ENCODE measurements around the gene THADA. TPM values are rescaled to one million over a fixed set of nuclear protein-coding genes. Genes with fewer than 3 reads are reported as not detected.
A peak's percentile ranks its signal among the peaks of the same experiment; 100 is the strongest.

The THADA gene
- total RNA-seq, 1 experiment from 2014 or later, result 35.7 TPM

DNA sequence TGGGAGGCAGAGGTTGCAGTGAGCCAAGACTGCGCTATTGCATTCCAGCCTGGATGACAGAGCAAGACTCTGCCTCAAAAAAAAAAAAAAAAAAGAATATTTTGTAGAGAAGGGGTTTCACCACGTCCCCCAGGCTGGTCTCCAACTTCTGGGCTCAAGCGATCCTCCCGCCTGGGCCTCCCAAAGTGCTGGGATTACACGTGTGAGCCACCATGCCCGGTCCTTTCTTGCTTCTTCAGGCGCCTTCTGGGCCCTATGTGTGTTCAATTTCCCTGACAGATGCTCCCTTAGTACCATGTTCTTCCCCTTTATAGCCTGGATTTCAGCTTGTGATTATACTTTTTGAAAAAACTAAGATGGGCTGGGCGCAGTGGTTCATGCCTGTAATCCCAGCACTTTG is 379.2 kb downstream of the THADA start:
- no peaks in the 10 kb centered on the region for H3K27me3 ChIP-seq
- no peaks in the 10 kb centered on the region for H3K9me3 ChIP-seq (replicated peaks)
- DNase-seq, result no peak
- H3K27ac ChIP-seq, result no peak overlapping the region
- H3K36me3 ChIP-seq, result no peaks in the 10 kb centered on the region
- H3K4me1 ChIP-seq, result peaks cover 22% of the 10 kb centered on the region
- no peak overlapping the region for H3K4me3 ChIP-seq

DNA sequence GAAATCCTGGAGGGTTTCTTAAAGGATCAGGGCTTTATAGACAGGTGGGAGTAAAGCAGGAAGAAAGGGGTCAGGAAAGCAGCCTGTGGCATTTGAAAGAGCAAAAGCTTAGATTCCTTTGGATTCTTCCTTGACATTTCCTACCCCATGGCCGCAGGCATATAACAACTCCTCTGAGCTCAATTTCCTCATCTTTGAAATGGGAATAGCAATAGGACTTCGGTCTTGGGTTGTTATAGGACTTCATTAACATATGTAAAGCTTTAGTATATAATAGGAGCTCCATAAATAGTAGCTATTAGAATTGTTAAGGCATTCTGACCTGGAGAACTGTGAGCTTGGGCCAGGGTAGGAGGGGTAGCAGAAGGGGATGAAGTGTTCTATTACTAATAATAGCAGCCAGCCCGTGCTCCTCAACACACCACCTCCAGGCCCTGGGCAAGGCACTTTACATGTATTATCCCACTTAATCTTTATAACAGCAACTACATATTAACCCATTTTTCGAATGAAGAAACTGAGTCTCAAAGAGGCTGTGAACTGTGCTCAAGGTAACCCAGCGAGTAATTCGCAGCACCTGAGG is 380.1 kb downstream of the THADA start:
- no peaks in the 10 kb centered on the region for H3K9me3 ChIP-seq (replicated peaks)
- H3K27me3 ChIP-seq, result no peaks in the 10 kb centered on the region
- peaks cover 14% of the 10 kb centered on the region for H3K4me1 ChIP-seq
- no peaks in the 10 kb centered on the region for H3K36me3 ChIP-seq
- H3K4me3 ChIP-seq, result no peak overlapping the region
- no peak for DNase-seq
- H3K27ac ChIP-seq, result no peak overlapping the region

DNA sequence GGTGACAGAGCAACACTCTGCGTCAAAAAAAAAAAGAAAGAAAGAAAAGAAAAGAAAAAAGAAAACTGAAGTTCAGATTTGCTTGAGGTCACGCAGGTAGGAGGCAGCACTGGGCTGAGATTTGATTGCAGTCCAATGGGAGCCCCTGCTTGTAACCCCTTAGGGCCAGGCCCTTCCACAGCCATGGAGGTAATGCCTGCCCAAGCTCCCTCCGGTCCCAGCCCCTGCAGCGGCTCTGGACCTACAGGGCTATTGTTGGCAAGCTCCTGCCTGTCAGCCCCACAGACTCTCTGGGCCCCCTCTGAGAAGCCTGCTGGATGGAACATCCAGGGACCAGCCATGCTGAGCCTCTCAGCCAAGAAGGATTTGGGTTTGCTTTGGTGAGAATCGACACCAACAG is 381.6 kb downstream of the THADA start:
- H3K27ac ChIP-seq, result no peak overlapping the region
- no peaks in the 10 kb centered on the region for H3K9me3 ChIP-seq (replicated peaks)
- H3K36me3 ChIP-seq, result no peaks in the 10 kb centered on the region
- no peak for DNase-seq
- peaks cover 8% of the 10 kb centered on the region for H3K4me1 ChIP-seq
- H3K27me3 ChIP-seq, result no peaks in the 10 kb centered on the region
- H3K4me3 ChIP-seq, result no peak overlapping the region

DNA sequence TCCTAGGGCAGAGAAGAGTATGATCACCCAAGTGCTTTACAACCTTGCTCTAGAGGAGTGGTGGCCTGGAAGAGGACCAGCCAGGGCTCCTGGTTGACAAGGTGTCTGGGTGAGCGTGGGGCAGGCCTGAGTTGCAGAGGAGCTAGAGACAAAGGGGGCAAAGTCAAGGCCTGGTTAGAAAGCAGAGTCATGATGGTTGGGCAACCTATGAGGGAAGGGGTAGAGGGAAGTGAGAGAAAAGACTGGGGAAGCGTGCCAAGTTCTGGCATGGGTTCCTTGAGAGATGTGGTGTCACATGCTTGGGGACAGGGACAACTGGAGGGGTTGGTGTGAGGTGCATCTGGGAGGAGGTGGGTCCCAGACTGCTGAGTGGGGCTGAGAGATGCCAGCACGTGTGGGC is 382.9 kb downstream of the THADA start:
- H3K27me3 ChIP-seq, result no peaks in the 10 kb centered on the region
- no peak overlapping the region for H3K27ac ChIP-seq
- no peak for DNase-seq
- H3K9me3 ChIP-seq (replicated peaks), result no peaks in the 10 kb centered on the region
- H3K4me1 ChIP-seq, result peaks cover 3% of the 10 kb centered on the region; the same call in 1 of the 2 replicates
- no peak overlapping the region for H3K4me3 ChIP-seq
- H3K36me3 ChIP-seq, result no peaks in the 10 kb centered on the region

DNA sequence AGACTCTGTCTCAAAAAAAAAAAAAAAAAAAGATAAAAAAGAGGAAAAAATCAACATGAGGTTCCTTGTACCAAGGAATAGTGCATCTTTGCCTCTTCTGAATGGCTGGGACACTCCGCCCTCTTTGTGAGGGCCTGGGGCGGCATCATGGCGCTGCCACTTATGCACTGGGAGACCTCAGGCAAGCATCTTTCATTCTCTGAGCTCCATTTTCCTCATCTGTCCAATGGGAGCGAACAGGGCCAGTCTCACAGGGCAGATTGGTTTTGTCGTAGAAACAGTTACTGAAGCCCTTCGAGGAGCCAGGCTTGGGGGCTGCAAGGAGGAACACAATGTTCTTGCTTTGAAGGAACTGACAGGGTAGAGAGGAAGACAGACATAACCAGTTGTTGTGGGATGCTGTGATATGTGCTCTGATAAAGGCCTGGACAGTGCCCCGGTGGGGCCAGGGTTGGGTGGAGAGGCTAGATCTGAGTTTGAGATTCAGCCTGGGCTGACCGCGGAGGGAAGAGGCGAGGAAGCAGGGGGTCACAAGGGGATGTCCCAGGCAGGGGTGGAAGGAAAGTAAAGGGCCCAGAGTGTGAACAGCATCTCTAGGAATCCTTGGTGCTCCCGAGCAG is 383.5 kb downstream of the THADA start:
- no peaks in the 10 kb centered on the region for H3K4me1 ChIP-seq
- no peak overlapping the region for H3K27ac ChIP-seq
- H3K9me3 ChIP-seq (replicated peaks), result no peaks in the 10 kb centered on the region
- no peaks in the 10 kb centered on the region for H3K36me3 ChIP-seq
- no peak for DNase-seq
- no peaks in the 10 kb centered on the region for H3K27me3 ChIP-seq
- H3K4me3 ChIP-seq, result no peak overlapping the region

DNA sequence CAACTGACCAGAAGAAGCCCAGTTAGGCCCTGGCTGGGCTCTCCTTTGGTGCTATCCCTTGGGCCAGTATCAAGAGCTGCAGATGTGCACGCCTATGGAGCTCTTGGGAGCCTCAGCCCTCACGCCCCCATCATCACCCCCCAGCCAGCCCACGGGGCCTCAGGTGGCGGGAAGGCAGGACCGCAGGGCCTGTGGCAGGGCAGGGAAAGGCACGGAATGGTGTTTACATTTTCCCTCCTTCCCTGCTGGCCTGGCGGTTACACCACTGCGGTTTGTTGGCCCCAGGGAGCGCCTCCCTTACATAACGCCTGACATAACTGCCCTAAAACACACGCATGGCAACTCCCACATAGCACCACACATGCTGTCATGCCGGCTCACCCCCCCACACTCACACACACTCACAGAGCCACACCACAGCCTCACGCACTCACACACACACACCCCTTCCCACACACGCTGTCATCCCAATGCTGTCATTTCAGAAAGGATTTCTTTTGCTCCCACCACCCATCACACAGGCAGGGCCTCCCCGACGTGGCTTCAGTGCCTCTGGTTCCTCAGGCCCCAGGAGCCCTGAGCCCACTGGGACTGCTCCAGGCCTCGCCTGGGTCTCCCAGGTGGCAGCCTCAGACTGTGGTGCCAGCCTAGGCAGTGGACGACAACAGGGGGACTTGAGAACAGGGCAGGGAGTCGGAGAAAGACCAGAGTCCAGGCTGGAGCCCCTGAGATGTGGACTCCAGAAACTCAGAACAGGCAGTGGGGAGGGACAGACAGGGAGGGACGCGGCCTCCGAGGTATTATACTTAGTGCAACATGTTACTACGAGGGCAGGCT is 385.2 kb downstream of the THADA start:
- H3K36me3 ChIP-seq, result no peaks in the 10 kb centered on the region
- DNase-seq, result peak; percentile 65 to 67
- no peaks in the 10 kb centered on the region for H3K9me3 ChIP-seq (replicated peaks)
- no peak overlapping the region for H3K4me3 ChIP-seq
- H3K27me3 ChIP-seq, result no peaks in the 10 kb centered on the region
- H3K27ac ChIP-seq, result no peak overlapping the region
- no peaks in the 10 kb centered on the region for H3K4me1 ChIP-seq

DNA sequence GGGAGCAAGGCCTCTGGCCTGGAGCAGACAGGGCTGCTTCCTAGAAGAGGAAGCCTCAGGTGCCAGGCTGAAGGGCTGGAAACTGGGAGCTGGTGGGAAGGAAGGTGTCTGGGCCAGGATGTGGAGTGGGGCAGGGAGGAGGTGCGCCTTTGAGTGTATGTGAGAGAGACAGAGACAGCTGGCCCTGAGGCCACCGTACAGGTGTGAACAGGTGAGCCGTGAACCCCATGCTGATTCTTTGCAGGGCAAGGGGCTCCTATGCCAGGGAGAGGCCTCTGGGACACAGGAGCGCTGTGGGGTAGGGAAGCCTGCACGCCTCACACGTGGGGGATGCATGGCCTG is 385.7 kb downstream of the THADA start:
- H3K27me3 ChIP-seq, result no peaks in the 10 kb centered on the region
- H3K27ac ChIP-seq, result no peak overlapping the region
- no peak overlapping the region for H3K4me3 ChIP-seq

DNA sequence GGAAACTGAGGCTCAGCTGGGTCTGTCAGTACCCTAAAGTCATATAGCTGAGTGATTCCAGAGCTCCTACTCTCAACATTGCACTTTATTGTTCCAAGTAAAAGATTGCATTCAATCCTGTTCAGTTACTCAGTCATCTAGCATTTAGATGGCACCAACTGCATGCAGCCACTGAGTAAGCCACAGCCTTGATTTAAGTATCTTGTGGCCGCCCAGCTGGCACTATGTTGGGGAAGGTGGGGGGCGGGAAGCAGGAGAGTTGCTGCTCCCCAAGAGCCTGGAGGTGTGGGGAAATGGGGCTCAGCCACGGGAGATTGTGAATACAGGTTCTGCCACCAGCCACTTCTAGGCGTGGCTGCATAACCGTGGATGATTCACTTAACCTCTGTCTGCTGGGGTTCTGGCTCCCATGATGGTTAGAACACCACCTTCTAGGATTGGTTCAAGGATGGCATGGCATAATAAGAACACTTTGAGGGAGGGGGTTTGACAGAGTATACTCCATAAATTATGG is 386.6 kb downstream of the THADA start:
- Histone ChIP-seq H3K4me1 (no peaks in the 10 kb centered on the region), H3K27ac (no peak overlapping the region), H3K27me3 (no peaks in the 10 kb centered on the region), H3K36me3 (no peaks in the 10 kb centered on the region), H3K4me3 (no peak overlapping the region), H3K9me3 (replicated peaks) (no peaks in the 10 kb centered on the region)
- no peak for DNase-seq

More for the DNA sequence above, 385.7 kb downstream of the THADA start:
- H3K4me1 ChIP-seq, result no peaks in the 10 kb centered on the region
- DNase-seq, result no peak
- no peaks in the 10 kb centered on the region for H3K36me3 ChIP-seq
- H3K9me3 ChIP-seq (replicated peaks), result no peaks in the 10 kb centered on the region

DNA sequence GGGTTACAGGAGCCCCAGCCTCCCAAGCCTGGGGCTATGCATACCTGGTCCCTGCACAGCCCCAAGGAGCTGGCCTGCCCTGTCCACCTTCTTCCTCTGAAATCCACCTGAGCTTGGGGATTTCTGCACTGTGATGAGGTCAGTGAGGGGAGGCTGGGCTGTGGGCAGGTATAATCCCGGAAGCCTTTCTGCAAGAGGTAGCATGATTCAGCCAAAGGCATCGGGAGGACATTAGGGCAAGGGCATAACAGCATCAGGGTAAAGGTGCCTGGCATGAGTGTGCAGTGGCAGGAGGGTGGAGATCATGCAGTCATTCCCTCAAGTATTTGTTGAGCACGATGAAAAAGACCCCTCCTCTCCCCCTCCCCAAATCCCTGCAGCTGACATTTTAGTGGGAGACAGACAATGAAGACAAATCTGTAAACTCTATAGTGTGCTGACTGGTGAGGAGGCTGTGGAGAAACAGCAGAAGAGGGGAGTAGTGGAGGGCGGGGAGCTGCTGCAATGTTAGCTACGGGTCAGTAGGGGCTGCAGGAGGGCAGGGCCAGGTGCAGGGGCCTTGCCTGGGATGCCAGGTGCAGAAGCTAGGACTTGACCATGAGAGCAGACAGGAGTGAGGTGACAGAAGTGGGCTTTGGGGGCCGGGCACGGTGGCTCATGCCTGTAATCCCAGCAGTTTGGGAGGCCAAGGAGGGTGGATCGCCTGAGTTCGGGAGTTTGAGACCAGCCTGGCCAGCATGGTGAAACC is 388.1 kb downstream of the THADA start:
- no peaks in the 10 kb centered on the region for H3K36me3 ChIP-seq
- H3K27me3 ChIP-seq, result no peaks in the 10 kb centered on the region
- no peaks in the 10 kb centered on the region for H3K9me3 ChIP-seq (replicated peaks)
- no peaks in the 10 kb centered on the region for H3K4me1 ChIP-seq
- no peak overlapping the region for H3K27ac ChIP-seq
- no peak overlapping the region for H3K4me3 ChIP-seq
- no peak for DNase-seq

DNA sequence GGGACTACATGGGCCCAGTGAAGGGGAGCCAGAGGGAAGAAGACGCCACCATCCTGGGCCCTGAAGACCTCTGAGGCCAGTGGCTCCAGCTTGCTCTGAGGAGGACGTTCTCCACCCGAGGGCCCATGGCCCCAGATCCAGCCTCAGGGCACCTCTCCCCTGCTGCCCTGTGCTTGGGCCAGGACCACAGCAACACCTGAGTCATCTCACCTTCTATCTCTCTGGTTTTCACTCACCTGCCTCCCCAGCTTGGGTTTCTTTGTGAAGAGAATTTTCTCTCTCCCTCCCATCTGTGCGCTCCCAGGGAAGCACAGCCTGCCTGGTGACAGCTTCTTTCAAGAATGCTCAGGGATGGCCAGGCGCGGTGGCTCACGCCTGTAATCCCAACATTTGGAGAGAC is 389.2 kb downstream of the THADA start:
- Histone ChIP-seq H3K36me3 (no peaks in the 10 kb centered on the region), H3K9me3 (replicated peaks) (no peaks in the 10 kb centered on the region), H3K27ac (no peak overlapping the region), H3K4me1 (no peaks in the 10 kb centered on the region), H3K4me3 (no peak overlapping the region), H3K27me3 (no peaks in the 10 kb centered on the region)
- DNase-seq, result no peak

DNA sequence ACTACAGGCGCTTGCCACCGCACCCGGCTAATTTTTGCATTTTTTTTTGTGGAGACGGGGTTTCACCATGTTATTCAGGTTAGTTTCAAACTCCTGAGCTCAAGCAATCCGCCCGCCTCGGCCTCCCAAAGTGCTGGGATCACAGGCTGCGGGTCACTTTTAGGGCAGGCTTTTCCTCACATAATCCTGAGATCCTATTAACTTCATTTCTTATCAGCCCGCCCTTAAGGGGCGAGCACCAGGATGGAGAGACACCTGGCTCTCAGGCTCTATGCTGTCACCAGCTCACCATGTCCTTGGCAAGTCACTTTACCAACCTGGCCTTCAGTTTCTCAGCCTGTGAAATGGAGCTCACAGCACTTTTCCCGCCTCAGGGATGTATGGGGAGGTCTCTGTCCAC is 392.5 kb downstream of the THADA start:
- no peak for DNase-seq
- Histone ChIP-seq H3K4me1 (no peaks in the 10 kb centered on the region), H3K27ac (no peak overlapping the region), H3K4me3 (no peak overlapping the region), H3K27me3 (no peaks in the 10 kb centered on the region), H3K9me3 (replicated peaks) (no peaks in the 10 kb centered on the region), H3K36me3 (no peaks in the 10 kb centered on the region)

DNA sequence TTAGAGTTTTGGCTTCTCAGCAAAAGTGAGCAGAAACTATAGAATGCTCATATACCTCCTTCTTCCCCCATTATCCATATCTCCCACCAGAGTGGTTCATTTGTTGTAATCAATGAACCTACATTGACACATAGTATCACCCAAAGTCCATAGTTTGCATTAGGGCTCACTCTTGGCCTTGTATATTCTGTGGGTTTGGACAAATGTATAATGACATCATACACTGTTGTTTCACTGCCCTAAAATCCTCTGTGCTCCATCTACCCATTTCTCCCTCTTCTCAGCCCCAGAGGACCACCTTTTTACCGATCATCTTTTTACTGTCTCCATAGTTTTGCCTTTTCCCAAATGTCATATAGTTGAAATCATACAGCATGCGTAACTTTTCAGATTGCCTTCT is 393.5 kb downstream of the THADA start:
- Histone ChIP-seq H3K4me3 (no peak overlapping the region), H3K27ac (no peak overlapping the region), H3K36me3 (no peaks in the 10 kb centered on the region), H3K9me3 (replicated peaks) (no peaks in the 10 kb centered on the region), H3K4me1 (no peaks in the 10 kb centered on the region), H3K27me3 (no peaks in the 10 kb centered on the region)
- no peak for DNase-seq

DNA sequence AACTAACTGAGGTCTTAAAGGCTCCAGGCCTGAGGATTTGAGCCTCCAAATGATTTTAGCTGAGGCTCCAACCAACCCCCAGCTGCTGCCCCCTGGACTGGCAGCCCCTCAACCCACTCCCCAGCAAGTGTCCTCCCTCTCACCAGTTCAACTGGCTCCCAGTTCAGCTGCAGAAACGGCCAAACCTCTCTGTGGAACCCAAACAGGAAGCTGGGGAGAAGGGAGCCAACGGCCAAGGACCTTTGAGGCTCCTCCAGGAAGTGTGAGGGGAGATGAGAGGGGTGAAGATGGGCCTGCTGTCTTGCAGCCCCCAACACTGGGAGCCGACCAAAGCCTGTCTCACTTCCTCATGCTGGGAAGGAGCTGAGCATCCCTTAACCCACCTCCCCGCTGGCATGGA is 394.3 kb downstream of the THADA start:
- no peaks in the 10 kb centered on the region for H3K9me3 ChIP-seq (replicated peaks)
- no peaks in the 10 kb centered on the region for H3K36me3 ChIP-seq
- no peak overlapping the region for H3K27ac ChIP-seq
- H3K4me1 ChIP-seq, result no peaks in the 10 kb centered on the region
- no peak for DNase-seq
- no peaks in the 10 kb centered on the region for H3K27me3 ChIP-seq
- no peak overlapping the region for H3K4me3 ChIP-seq

DNA sequence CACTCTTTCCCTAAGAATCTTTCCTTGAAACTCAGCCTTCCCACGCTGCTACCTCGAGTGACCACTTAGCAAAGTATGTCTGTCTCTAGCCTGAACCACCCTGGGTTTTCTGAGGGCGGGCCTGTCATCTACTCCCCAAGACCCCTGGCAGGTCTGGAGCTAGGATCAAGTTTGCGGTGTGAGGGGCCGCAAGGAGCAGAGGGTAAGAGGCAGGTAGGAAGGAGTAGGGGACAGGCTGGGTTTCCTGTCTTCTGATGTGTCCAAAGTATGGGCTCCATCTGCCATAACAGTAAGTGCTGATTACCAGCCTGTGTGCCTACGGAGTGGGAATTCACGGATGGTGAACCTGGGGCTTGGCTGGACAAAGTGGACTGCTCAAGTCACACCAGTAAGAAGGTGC is 394.8 kb downstream of the THADA start:
- Histone ChIP-seq H3K9me3 (replicated peaks) (no peaks in the 10 kb centered on the region), H3K4me1 (no peaks in the 10 kb centered on the region; the same call in 1 of the 2 replicates), H3K27me3 (no peaks in the 10 kb centered on the region), H3K4me3 (no peak overlapping the region), H3K27ac (no peak overlapping the region), H3K36me3 (no peaks in the 10 kb centered on the region)
- no peak for DNase-seq

All from SJCRH30 (cell line).